AG08395 (cell line): ENCODE measurements around the gene BICDL1.

Source experiments
- DNase-seq: peaks from one replicate; pipeline ENCODE4 v3.0.0; 2012; ENCODE audit warnings: mixed read lengths, low spot score

The BICDL1 gene

DNA sequence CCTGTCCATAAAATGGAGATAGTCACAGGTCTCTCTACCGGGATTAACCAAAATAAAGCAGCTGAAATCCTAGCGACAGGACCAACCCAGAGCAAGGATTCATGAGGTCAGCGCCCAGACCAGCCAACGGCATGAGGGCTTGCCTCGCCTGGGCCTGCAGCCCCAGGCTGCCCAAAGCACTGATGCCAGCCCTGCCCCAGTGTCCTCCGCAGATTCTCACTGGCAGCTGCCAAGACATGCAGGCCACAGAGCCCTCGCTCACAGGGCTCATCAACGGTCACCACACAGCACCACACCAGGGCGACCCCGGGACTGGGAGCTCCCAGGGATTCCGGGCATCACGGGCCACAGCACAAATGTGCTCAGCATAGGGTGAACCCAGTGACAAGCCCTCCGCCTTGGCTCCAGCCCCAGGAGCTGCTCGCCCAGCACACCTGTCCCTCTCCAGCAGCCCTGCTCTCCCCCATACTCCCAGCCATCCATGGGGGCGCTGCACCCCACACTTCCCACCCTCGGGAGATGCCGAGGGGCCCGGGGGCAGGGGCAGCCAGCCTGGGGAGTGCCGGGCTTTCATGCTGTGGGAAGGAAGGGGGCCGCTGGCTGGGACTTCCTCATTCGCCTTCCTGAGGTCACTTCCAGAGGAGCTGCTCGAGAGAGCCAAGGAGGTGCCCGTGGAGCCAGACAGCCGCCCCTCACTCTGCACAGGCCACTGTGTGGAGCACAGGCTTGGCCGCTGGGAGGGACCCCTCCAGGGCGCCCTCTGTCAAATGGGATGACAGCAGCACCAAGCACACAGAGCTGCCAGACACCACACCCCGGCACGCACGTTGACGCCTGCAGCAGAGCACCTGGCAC is 113.4 kb downstream of the BICDL1 start:
- no peak for DNase-seq

DNA sequence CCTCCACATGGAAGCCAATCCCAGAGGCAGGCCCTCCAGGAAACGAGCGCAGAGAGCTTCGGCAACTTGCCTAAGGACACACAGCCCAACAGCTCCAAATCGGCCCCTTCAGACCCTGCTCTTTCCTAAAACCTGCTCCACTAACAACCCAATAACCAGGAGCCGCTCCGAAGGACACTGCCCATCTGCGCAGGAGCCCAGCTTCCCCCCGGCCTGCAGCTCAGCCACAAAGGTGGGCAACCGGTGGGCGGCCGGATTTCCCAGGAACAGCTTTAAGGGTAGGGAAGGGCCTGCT is 114.0 kb downstream of the BICDL1 start:
- no peak for DNase-seq

DNA sequence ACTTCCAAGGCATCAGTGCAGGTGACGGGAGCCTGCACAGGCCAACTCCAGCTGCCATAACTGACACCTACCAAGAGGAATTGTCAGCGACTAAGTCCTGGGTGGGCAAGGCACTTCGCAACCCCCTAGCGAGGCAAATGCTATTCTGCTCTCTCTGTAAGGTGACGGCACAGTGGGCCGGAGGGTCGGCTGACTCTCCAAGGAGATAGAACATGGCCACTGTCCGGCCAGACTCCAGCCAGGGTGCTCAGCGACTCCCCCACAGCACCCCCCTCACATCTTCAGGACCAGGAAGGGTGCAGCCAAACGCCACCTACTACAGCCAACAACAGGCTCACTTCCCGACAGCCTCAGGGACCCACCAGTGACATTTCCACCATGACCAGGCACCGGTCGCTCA is 114.3 kb downstream of the BICDL1 start:
- DNase-seq = no peak

DNA sequence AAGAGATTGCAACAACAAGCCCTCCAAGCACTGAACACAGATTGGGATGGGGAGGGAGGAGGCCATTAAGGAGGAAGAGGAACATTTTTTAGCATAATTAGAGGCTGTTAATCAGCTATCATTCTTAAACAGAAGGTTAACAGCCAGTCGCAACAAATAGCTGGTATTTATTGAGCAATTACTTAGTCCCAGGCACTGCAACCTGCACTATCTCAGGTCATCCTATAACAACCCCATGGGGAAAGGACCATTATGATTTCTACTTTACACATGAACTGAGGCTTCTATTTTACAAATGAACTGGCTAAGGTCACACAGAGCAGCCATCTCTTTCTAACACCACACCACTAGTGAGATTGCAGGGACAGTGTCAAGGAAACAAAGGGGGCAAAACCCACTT is 117.1 kb downstream of the BICDL1 start:
- no peak for DNase-seq

DNA sequence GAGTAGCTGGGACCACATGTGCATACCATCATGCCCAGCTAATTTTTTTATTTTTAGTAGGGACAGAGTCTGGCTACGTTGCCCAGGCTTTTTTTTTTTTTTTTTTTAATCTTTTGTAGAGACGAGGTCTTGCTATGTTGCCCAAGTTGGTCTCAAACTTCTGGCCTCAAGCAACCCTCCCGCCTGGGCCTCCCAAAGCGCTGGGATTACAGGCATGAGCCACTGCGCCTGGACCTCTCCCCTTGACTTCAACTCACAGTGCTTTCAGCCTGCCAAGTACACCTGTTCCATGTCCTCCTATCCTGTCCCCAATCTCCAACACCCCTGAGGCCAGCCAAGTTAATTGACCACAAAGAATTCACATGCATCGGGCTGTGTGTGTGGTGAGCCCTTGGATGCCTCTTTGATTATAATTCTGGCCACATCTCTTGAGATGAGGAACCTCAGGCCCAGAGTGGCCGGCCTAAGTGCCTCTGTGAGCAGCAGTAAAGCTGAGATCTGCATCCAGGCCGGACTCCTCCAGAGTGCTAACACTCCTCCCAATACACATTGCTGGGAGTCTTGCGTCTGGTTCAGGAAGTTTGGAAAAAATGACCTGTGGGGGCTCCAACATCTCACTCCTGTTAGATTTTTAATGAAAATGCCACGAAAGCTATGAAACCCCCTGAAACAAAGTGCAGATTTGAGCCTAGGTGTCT is 120.7 kb downstream of the BICDL1 start:
- DNase-seq = no peak

DNA sequence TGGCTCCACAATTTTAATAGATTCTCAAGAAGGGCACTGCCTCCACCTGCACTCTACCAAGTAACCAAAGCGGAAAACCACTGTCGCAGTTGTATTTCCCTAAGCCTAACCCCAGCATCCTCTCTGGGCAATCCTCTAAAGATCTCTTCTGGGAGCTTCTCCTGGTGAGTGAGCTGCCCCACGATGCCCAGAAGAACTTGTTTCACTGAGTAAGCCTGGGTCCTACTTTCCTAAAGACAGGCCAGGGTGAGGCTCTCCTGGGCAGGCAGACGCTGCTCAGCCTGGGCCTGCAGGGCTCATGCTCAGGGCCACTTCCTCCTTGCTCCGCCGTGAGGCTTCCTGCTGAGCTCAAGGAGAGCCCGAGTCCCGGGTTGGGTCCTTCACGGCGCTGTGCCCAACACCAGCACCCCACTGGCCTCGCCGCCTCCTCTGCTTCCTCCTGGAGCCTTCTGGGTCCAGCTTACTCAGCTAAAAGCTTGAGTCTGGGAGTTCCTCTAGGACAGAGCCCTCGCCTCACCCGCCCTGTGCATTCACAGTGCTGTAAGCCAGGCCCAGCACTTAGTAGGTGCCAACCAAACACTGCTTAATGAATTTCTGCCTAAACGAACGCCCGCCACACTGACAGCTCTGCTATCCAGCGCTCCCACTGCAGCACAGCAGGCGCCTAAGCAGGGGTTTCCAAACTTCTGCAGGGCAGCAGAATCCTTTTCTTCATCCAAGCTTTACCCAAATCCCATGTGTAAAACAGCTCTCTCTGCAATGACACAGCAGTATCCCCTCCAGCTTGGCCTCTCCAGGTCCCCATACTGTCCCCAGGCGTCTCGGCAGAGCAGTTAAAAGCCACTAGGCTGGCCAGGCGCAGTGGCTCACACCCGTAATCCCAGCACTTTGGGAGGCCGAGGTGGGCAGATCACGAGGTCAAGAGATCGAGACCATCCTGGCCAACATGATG is 121.8 kb downstream of the BICDL1 start:
- DNase-seq = no peak

DNA sequence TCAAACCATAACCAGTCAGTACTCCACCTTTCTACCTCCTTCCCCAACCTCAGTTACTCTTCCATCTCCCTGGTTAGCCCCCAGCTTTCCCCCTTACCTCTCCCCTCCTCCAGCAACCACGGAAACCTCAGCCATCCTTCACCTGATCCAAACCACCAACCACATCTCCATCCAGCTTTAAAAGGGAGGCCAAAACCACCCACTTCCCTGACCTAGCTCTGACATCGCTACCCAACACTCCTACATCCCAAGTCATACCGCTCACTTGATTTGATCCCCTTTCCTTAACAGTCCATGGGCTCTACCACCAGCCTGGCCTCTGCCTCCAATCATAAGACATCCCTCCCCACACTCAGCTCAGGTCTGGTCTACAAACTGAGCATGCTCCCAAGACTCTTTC is 126.0 kb downstream of the BICDL1 start:
- DNase-seq = no peak

DNA sequence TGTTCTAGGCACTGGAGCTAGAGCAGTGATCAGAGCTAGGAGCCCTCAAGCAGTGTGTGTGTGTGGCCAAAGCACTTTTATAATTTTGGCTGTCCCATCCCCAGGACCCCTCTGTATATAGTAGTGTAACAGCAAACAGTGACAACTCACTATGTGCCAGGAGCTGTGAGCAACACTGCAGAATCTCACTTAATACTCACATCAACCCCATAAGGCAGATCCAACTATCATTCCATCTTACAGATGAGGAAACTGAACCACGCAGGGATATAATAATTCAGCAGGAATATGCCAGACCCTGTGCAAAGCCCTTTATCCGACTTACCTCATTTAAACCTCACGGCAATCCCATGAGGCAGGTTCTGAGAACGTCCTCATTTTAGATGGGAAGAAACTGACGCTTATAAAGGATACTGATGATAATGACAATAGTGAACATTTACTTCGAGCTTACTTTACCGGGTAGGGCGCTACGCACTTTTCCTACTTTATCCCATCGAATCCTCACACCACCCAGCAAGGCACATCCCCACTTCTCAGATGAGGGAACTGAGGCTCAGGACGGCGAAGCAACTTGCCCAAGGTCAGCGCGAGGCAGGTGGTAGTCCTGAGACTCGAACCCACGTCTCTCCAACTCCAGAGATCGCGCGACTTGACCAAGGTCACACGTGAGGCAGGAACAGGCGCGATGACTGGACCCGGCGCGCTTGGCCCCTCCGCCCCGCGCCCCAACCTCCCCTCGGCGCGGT is 126.8 kb downstream of the BICDL1 start:
- peak; percentile 49 for DNase-seq

DNA sequence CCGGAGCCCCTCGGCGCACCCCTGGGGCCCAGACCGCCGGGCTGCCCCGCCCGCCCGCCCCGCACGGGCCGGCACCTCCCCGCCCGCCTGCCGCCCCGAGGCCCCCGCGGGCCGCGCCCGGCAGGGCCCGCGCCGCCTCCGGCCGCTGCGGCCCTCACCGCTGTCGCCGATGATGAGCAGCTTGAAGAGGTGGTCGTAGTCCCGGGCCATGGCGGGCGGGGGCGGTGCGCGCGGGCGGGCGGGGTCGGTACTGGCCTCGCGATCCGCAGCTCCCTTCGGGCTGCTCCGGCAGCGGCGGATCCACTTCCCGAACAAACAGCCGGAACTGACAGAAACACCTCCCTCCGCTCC is 127.4 kb downstream of the BICDL1 start, which contains the start of gene RAB35:
TSS of gene RAB35 (minus strand) at position 313 of the 351 bp plus-strand sequence. CDS start at position 210, 103 bp downstream.
- DNase-seq = no peak

DNA sequence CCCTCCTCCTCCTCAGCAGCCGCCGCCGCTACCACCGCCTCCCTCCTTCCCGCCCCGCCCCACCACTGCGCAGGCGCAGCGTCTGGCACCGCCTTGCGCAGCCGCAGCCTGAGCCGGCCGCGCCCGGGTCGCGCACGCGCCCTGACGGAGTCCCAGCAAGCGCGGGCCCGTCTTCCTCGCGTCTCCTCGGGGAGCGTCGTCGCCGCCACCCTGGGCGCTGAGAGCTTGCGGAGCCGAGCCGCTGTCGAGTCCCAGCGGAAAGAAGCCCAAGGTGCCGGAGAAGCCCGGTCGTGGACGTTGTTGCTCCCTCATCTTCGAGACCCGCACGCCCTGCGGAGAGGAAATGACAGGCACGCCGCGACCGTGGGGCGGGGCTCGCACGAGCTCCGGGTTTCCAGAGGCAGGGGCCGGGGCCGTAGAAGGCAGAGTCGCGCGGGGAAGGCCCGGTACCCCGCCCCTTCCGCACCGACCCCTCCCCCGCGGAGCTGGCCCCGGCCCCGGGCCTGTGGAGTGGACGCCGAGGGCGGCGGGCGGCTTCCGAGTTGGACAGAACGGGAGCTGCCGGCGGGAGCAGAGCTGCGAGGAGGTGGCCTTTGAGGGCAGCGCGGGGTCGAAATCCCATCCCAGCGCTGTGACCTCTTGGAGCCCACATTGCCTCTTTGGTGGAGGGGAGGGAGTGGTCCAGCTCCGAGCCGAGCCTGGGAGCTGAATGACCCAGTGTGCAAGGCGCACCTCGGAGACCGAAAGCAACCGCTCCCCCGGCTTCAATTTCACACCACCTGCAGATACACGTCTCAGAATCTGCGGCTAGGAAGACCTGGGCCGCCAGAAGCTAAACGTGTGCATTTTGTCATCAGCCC is 128.0 kb downstream of the BICDL1 start:
- DNase-seq = peak; percentile 100

DNA sequence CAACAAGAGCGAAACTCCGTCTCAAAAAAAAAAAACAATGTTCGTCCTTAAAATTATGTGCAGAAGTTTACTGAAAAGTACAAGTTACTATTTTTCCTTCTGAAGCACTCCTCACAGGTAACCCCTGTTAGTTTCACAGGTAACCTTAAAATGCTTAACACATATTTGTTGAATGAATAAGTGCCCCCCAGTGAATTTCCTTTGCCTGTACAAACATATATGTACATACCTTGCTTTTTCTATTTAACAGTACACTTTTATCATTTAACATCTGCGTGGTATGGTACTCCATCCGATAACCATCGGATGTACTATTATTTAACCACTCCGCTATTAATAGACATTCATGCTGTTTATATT is 128.9 kb downstream of the BICDL1 start:
- no peak for DNase-seq

DNA sequence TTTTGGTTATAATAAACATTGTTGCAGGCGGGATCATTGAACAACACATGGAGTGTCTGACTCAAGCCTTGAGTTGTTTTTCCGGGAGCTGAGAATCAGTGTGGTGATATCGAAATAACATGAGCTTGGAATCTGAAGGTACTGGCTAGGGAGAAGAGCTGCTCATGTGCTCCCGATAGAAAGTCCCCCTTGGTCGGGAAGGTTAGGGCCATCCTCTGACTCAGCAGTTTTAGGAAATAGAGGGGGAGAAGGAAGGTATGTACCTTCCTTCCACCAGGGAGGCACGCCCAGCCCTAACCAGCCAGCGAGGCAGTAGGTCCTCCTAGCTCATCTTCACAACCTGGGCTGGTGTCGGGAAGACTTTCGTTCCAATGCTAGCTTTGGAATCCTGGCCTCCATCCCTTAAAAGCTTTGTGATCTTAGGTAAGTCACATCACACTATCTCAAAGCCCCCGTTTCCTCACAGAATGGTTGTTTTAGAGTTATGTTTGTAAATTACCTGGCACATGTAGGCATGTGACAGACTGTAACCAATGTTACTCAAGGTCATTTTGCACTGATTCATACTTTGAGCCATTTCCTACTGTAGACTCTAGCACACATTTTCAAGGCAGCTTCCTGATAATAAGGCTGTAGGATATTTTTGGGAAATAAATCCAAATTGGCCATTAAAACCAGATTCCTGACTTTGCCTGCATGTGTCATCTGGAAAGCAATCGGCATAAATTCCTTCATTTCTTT is 129.5 kb downstream of the BICDL1 start:
- DNase-seq = peak; percentile 52

DNA sequence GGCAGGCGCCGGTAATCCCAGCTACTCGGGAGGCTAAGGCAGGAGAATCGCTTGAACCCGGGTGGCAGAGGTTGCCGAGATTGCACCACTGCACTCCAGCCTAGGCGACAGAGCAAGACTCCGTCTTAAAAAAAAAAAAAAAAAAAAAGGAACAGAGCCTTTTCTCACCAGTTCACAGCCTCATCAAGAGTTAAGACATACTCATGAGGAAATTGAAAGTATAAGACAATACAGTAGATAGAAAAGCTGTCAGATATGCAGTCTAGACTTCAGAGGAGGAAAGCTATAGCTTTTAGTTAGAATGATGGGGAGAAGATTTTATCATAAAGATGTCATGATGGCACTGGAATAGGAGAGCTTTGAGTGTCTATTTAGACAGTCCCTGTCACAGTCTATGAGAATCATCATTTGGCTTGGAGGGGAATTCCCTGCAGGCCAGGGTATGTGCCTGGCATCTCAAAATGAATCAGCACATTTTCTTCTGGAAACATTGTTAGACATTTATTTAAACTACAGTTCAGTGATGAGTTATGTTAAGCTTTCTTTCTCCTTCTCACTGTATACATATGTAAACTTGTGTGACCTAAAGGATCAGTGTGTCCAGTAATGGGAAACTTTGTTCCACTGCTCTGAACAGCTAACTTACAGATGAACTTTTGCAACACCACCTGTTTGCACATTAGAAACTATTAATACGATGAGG is 130.4 kb downstream of the BICDL1 start:
- peak; percentile 33 for DNase-seq

DNA sequence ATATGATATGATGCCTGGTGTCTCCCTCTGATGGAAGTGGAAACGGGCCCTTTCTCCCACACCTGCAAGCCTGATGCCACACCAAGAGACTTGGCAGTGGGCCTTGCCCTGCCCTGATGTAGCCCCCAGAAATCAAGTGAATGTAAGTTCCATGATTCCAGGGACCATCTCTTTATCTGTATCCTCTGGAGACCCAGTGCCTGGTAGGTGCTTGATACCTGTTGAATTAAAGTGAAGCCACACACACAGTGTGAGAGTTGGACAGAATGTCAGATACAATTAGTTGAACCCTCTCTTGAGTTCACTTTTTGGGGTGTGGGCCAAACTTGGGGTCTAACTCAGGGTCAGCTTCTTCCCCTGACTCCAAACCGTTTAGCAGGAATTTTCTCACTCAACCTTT is 132.3 kb downstream of the BICDL1 start:
- DNase-seq = no peak

DNA sequence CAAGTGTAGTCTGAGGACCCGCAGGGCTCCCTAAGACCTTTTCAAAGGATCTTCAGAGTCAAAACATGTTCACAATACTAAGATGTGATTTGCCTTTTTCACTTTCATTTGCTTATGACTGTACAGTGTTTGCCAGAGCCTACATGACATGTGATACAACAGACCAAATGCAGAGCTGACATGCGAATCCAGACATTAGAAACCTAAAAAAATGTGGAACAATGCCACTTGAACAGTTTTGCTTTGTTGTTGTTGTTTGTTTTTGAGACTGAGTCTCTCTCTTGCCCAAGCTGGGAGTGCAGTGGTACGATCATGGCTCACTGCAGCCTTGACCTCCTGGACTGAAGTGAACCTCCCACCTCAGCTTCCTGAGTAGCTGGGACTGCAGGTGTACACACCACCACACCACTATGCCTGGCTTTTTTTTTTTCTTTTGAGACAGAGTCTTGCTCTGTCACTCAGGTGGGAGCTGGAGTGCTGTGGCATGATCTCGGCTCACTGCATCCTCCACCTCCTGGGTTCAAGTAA is 132.8 kb downstream of the BICDL1 start:
- no peak for DNase-seq

DNA sequence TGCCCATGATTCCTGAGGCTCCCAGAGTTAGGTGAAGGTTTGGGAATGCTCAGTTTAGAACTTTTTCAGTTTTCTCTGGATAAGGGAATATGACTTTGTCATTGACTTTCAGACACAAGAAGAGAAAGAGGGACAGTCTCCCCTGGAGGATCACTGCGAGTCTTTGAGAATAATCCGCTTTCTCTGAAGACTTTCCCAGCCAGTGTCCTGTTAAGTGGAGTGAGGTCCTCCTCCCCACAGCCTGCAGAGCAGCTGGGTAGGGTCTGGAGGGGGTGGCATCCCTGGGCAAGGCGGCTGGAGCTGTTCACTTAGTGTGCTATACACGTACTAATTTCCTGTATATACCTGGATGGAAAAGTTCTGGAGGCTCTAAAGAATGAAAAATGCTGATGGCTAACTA is 136.0 kb downstream of the BICDL1 start:
- no peak for DNase-seq

DNA sequence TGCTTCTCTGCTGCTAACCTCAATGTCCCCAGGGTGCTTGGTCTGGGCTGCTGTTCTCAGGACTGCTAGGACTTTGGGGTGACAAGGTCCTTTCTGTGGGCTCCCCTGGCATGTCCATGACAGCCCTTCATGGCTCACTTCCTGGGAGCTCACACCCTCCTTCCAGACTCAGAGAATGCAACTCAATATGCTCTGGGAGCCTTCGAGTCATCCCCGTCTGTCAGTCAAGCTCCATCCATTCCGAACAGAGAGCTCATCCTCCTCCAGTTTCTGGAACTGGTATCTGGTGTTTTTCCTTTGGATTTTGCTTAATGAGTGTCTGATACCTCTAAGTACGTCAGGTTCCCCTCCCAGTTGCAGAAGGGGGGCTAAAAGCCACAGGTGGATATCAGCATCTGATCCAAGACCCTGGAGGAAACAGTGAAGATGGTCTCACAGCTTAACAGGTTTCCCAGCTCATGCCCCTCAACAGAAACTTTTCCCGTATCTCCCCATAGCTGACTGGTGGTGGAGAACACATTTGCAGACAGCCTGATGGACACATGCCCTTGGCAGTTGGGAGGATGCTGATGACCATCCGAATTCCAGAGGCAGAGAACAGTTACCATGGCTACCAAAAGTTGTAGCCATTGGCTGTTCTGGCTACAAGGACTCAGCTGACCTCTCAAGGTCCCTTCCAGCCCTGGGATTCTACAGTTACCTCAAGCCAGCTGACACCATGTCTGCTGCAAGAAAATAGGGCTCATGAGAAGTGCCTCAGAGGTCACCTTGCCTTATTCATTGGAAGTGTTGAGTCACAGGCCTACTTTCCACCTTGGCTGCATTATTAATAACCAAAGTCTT is 137.0 kb downstream of the BICDL1 start:
- no peak for DNase-seq

DNA sequence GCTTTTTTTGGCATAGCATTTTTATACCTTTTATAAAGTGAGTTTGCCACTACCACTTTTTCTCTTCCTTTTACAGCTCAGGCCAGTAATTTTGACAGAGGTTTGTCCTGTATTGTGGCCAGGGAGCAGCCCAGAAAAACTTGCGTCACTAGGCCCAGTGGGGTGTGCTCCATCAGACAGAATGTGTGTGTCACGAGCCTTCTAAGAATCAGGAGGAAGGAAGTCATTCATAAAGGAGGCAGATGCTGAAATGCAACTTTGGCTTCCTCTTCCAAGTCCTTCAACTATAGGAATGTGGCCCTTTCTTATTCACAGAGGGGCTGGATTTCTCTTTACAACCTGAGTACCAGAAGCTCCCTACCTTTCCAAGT is 137.6 kb downstream of the BICDL1 start:
- peak; percentile 52 for DNase-seq
